NCI-H2196 (cell line): Measurements from ENCODE around the gene SIKE1.
"Not testable (repeated sequence)": the region's sequence is repeated elsewhere in the genome, so short reads cannot be mapped to it uniquely, and the experiment has no call there.

Source experiments
- DNase-seq: peaks from one replicate; lab custom pipeline; 2025; ENCODE audit not compliant: unreplicated experiment; lab: John Stamatoyannopoulos, UW

The SIKE1 gene

DNA sequence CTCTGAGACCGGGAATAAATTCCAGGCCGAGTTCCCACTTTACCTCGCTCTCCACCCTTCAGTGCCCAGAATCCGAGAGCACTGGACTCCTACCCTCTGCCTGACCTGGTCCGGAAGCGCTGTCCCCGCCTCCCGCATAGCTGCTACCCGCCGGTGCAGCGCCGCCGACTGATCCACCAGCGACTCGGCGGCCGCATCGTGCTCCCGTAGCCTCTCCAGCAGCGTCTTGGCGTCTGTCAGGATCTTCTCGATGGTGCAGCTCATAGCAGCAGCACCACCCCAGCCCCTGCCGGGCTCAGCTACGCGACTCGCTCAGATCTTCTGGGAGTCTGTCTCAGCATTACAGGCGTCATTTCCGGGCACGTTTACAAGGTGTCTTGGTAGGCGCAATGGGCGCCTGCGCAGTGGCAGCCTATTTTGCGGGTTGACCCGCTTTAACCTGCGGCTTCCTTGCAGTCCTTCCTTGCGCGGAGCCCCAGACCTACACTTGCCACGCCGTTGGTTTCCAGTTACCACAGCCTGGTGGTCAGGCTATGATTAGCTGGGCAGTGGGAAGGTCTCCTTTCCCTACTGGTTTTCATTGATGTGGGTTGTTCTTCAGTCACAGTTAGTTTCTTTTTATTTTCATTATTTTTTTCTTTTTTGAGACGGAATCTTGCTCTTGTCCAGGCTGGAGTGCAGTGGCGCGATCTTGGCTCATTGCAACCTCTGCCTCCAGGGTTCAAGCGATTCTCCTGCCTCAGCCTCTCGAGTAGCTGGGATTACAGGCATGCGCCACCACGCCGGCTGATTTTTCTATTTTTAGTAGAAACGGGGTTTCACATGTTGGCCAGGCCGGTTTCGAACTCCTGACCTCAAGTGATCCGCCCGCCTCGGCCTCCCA lies at the start of gene SIKE1:
Gene SIKE1 (minus strand): TSS at position 342 of the 883 bp plus-strand sequence. CDS start 78 bp downstream, at position 264.
- peak; percentile 96 for DNase-seq

GRCh38 chr1:114830075-114830474 lies 49.6 kb upstream of the SIKE1 start:
- DNase-seq: not testable (repeated sequence)

- DNase-seq: no peak
Observed at GRCh38 chr1:114828251-114828650, 47.8 kb upstream of the SIKE1 start.

GRCh38 chr1:114821978-114822377 lies 41.5 kb upstream of the SIKE1 start:
- no peak for DNase-seq

DNA sequence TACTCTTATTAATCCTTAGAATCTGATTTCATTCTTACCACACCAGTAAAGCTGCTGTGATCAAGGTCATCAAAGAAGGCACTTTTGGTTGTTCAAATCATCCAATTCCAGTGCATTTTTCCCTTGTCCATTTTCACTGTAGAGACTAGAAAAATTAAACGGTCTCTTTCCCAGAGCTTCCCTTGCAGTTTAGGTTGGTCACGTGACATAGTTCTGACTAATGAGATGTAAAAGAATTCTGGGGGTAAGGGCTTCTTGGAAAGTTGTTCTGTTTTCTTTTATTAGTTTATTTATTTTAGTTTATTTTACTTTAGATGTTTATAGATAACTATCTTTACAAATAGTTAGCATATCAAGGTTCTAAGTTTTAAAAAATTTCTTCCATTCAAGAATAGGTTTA lies 39.9 kb upstream of the SIKE1 start:
- DNase-seq: no peak

DNA sequence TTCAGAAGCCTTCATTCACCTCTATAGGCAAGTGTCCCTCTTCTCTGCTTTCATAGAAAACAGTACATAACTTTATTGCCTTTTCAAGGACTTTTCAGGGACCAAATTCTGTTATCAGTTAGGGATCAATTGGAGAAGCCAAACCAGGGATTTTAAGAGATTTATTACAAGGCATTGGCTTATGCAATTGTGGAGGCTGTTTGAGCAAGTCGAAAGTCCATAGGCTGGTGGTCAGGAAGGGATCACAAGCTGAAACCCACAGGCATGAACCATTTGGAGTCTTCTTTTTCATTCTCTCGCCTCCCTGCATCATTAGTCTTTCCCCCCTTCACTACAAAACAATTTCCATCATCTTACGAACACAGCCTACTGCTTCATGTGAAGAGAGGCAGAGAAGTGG lies 39.4 kb upstream of the SIKE1 start:
- DNase-seq: no peak

GRCh38 chr1:114804449-114804848 lies 24.0 kb upstream of the SIKE1 start:
- DNase-seq: not testable (repeated sequence)

DNA sequence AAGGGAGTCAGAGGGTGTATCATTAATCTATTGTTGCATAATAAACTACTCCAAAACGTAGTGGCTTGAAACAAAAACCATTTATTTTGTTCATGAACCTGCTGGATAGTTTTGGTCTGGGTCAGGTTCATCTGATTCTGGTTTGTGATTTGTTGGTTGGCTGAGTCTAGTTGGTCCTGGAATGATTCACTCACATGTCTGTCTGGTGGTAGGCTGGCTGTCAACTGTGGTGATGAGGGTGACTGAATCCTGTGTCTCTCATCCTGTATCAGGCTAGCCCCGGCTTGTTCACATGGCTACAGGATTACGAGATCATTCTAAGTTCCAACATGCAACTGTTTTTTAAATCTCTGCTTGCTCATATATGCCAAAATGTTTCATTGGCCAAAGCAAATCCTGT lies 22.5 kb upstream of the SIKE1 start:
- DNase-seq: no peak

DNA sequence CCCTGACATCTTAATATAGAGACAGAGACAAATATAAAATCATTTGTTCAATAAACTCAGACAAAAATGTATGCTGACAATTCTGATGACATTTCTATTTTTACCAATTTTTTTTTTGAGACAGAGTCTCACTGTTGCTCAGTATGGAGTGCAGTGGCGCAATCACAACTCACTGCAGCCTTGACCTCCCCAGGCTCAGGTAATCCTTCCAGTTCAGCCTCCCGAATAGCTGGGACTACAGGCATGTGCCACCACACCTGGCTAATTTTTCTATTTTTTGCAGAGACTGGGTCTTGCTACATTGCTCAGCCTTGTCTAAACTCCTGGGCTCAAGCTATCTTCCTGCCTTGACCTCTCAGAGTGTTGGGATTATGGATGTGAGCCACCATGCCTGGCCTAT lies 13.6 kb upstream of the SIKE1 start:
- DNase-seq: no peak

DNA sequence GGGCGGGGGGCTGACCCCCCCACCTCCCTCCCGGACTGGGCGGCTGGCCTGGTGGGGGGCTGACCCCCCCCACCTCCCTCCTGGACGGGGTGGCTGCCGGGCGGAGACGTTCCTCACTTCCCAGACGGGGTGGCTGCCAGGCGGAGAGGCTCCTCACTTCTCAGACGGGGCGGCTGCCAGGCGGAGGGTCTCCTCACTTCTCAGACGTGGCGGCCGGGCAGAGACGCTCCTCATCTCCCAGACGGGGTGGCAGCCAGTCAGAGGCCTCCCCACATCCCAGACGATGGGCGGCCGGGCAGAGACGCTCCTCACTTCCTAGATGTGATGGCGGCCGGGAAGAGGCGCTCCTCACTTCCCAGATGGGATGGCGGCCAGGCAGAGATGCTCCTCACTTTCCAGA lies 10.1 kb upstream of the SIKE1 start:
- DNase-seq: not testable (repeated sequence)

- not testable (repeated sequence) for DNase-seq
Observed at GRCh38 chr1:114786440-114786839, 6.0 kb upstream of the SIKE1 start.

DNA sequence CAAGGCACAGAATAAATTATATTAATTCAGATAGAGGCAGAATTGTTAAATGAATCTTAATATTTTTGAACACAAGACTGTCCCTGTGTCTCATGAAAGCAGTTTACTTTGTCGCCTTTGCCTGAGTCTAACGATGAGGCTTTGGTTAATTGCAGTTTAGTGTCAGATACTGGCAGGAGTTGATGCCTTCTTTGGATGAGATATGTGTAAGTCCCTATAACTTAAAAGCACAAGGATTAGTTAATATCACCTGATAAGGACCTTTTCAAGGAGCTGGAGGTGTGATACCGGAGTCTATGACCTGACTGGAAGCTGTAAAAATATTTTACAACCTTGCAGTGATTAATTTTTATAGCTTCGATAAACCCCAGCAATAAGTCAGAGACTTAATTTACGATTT lies 2.0 kb upstream of the SIKE1 start:
- DNase-seq: no peak

GRCh38 chr1:114779722-114780121 lies 763 bp downstream of the SIKE1 start:
- no peak for DNase-seq

GRCh38 chr1:114776726-114777125 lies 3.8 kb downstream of the SIKE1 start:
- not testable (repeated sequence) for DNase-seq

GRCh38 chr1:114771992-114772391 lies 8.5 kb downstream of the SIKE1 start:
- no peak for DNase-seq

GRCh38 chr1:114770989-114771388 lies 9.5 kb downstream of the SIKE1 start:
- no peak for DNase-seq

DNA sequence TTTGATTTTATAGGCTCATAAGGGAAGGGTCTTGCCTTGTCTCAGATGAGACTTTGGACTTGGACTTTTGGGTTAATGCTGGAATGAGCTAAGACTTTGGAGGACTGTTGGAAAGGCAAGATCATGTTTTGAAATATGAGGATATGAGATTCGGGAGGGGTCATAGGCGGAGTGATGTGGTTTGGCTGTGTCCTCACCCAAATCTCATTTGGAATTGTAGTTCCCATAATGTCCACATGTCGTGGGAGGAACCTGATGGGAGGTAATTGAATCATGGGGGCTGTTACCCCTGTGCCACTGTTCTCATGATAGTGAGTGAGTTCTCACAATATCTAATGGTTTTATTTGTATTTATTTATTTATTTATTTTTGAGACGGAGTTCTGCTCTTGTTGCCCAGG lies 15.8 kb downstream of the SIKE1 start:
- no peak for DNase-seq

DNA sequence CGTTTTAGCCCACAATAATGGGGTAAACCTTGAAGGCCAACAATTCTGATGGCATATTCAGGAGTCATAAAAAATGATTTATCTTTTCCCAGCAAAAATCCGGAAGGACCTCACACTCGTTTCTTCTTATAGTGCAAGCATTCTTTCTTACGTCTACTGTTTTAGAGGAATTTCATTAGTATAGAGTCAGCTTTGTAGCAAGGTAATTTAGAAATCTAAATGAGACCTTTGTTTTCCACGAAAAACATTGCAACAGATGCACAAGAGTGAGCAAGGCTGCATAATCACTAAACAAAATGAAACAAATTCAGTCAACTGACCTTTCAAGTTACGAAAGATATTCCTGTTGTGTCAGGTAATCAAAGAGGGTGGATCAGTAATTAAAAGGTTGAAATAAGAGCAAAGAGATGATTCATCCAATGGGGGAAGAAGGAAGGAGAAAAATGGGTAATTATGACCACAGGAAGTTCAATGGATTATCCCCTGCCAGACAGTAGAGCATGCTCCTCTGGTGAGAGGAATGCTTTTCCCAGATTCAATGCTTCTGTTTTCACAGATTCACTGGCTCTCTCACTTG lies 22.1 kb downstream of the SIKE1 start:
- no peak for DNase-seq

DNA sequence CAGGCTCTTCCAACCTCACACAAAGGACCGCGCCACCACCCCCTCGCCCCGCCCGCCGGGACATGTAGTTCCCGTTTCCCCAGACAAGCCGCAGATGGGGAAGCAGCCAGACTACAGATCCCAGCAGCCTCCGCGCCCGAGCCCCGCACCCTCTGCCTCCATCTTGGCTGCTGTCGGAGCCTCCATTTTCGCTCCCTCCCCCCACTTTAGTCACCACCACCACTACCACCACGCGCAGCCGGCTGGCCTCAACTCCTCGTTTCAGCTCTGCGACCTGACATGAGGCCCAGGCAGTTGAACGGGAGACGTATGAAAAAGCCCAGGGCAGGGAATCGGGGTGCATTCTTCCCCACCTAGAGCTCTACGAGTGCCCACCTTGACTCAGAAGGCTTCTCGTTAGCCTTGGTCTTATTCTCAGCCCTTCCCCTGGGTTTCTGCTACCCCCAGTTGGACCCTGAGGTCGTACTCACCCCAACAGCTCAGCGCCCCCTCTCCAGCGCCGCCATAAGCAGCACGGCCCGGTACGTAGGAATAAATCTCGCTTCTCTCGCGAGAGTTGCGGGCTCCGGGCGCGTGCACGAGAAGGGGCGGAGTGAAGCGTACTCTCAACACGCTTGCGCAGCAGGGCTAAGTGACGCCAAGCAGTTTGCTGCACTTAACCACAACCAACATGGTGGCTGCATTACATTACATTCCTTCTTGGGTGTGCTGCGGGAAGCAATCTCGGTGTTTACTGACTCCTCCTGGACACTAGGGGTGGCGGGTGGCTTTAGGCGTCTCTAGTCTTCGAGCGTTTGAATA lies 22.8 kb downstream of the SIKE1 start, which contains the start of gene CSDE1:
Gene CSDE1 (minus strand): TSS at position 530 of the 801 bp plus-strand sequence. CDS start 18,094 bp downstream, outside the sequence.
- peak; percentile 98 for DNase-seq

DNA sequence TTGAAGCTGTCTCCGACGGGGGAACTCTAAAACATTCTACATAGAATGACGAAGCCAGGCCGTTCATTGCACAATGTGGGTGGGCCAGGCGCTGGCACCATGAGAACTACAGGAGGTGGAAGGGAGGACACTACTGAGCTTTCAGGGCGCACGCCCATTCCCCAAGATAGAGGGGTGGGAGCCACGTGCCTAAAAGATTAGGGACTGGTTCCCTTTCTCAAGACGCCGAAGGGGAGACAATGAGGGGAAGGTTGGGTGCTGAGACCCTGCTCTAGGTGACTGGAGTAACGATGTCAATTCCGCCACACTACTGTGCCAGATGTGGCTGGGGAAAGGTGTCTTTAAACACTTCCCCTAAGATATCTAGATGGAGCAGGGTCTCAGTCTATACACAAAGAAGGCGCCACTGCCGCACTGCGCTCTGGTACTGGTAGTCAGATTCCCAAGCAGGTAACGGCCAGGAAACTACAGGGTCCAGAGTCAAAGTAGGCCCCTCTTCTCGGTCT lies 23.5 kb downstream of the SIKE1 start:
- no peak for DNase-seq
